ENCODE results near the gene NUP42. TPM values are rescaled to one million over a fixed set of nuclear protein-coding genes. Genes with fewer than 3 reads are reported as not detected.
"Not testable (repeated sequence)": the region's sequence is repeated elsewhere in the genome, so short reads cannot be mapped to it uniquely, and the experiment has no call there.

The NUP42 gene
- total RNA-seq, 1 donor from 2014 or later = 51.9 TPM

GRCh38 chr7:23184291-23184690 lies 2.4 kb downstream of the NUP42 start:
- peak; percentile 20 for DNase-seq
- peak overlapping the region; percentile 51 for H3K27ac Mint-ChIP-seq
- H3K27me3 Mint-ChIP-seq = no peaks in the 10 kb centered on the region
- peak overlapping the region; percentile 94 for H3K4me3 Mint-ChIP-seq
- peaks cover 31% of the 10 kb centered on the region for H3K36me3 Mint-ChIP-seq (ENCODE audit: low read depth)
- peaks cover 33% of the 10 kb centered on the region for H3K4me1 Mint-ChIP-seq
- no peaks in the 10 kb centered on the region for H3K9me3 Mint-ChIP-seq
- intact Hi-C loops (cut with micrococcal nuclease) = loop anchor here (5.0 to 10.0 kb wide), 6 partner anchors 97 to 1757 kb away; partner anchors contain the start of genes IGF2BP3, SP4 and TRA2A

DNA sequence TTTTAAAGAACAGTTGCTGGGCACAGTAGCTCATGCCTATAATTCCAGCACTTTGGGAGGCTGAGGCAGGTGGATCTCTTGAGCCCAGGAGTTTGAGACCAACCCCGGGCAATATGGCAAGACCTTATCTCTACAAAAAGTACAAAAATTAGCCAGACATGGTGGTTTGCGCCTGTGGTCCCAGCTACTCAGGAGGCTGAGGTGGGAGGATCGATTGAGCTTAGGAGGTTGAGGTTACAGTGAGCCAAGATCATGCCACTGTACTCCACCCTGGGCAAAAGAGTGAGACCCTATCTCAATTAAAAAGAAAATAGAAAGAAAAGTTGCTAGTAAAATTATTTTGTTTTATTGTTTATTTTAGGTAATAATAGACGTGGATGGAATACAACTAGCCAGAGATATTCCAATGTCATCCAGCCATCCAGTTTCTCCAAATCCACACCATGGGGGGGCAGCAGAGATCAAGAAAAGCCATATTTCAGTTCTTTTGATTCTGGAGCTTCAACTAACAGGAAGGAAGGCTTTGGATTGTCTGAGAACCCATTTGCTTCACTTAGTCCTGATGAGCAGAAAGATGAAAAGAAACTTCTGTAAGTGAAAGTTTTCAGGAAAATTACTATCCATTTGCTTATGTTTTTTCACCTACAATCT lies 3.0 kb downstream of the NUP42 start:
- intact Hi-C loops (cut with micrococcal nuclease) = loop anchor here (5.0 to 10.0 kb wide), 6 partner anchors 98 to 1758 kb away; partner anchors contain the start of genes IGF2BP3, SP4 and TRA2A
- DNase-seq = peak; percentile 68

DNA sequence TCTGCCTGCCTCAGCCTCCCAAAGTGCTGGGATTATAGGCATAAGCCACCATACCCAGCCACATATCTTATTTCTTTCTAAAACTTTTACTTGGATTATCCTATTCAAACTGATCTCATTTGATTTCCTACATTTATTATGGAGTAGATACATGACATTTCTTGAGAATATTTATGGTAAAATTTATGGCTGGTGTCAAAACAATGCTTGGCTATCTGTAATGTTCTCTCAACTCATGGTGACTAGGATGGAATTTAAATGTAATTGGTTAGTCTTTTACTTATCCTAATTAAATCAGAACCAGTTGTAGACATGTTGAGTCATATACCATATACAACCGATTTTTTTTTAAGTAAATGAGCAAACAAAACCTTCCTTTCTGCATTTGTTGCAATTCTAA lies 4.1 kb downstream of the NUP42 start:
- peaks cover 40% of the 10 kb centered on the region for H3K36me3 Mint-ChIP-seq (ENCODE audit: low read depth)
- H3K4me3 Mint-ChIP-seq = no peak overlapping the region
- H3K27ac Mint-ChIP-seq = no peak overlapping the region
- no peak for DNase-seq
- H3K4me1 Mint-ChIP-seq = peaks cover 27% of the 10 kb centered on the region
- intact Hi-C loops (cut with micrococcal nuclease) = loop anchor here (10.0 kb wide), 1 partner anchor 331 kb away; no protein-coding TSS in a partner anchor
- no peaks in the 10 kb centered on the region for H3K27me3 Mint-ChIP-seq
- no peaks in the 10 kb centered on the region for H3K9me3 Mint-ChIP-seq

More for the DNA sequence above, 3.0 kb downstream of the NUP42 start:
- no peak overlapping the region for H3K4me3 Mint-ChIP-seq
- H3K36me3 Mint-ChIP-seq (ENCODE audit: low read depth) = peaks cover 34% of the 10 kb centered on the region
- H3K9me3 Mint-ChIP-seq = no peaks in the 10 kb centered on the region
- no peaks in the 10 kb centered on the region for H3K27me3 Mint-ChIP-seq
- H3K27ac Mint-ChIP-seq = no peak overlapping the region
- peaks cover 33% of the 10 kb centered on the region for H3K4me1 Mint-ChIP-seq

DNA sequence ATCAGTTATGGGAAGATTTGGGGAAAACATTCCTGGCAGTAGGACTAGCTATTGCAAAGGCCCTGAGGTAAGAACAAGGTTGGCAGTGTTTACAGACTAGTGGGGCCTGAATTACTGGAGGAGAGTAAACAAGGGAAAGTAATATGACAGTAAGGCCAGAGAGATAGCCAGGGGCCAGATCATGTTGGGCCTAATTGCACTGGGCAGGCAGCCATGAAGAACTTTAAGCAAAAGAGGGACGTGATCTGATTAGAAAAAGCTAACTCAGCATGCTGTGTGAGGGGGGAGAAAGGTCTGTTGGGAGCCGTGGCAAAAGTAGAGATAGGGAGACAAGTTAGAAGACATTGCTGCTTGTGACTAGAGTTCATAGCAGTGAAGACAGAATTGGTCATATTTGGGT lies 9.2 kb downstream of the NUP42 start:
- H3K4me3 Mint-ChIP-seq = no peak overlapping the region
- peaks cover 38% of the 10 kb centered on the region for H3K36me3 Mint-ChIP-seq (ENCODE audit: low read depth)
- intact Hi-C loops (cut with micrococcal nuclease) = no loop called here
- H3K27me3 Mint-ChIP-seq = no peaks in the 10 kb centered on the region
- peak; percentile 40 for DNase-seq
- no peaks in the 10 kb centered on the region for H3K9me3 Mint-ChIP-seq
- no peak overlapping the region for H3K27ac Mint-ChIP-seq
- H3K4me1 Mint-ChIP-seq = peaks cover 3% of the 10 kb centered on the region

DNA sequence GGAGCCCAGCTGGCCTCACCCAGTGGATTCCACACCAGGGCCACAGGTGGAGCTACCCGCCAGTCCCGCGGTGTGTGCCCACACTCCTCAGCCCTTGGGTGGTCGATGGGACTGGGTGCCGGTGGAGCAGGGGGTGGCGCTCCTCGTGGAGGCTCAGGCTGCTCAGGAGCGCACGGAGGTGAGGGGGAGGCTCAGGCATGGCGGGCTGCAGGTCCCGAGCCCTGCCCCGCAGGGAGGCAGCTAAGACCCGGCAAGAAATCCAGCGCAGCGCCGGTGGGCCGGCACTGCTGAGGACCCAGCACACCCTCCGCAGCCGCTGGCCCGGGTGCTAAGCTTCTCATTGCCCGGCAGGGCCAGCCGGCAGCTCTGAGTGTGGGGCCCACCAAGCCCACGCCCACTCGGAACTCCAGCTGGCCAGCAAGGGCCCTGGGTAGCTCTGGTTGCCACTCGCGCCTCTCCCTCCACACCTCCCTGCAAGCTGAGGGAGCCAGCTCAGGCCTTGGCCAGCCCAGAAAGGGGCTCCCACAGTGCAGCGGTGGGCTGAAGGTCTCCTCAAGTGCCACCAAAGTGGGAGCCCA lies 11.9 kb downstream of the NUP42 start:
- H3K27ac Mint-ChIP-seq; H3K9me3 Mint-ChIP-seq; H3K4me1 Mint-ChIP-seq; DNase-seq; H3K27me3 Mint-ChIP-seq; intact Hi-C loops (cut with micrococcal nuclease); H3K4me3 Mint-ChIP-seq: not testable (repeated sequence)
- peaks cover 43% of the 10 kb centered on the region for H3K36me3 Mint-ChIP-seq (ENCODE audit: low read depth)

GRCh38 chr7:23196306-23196705 lies 14.5 kb downstream of the NUP42 start:
- intact Hi-C loops (cut with micrococcal nuclease) = no loop called here
- H3K36me3 Mint-ChIP-seq (ENCODE audit: low read depth) = peaks cover 41% of the 10 kb centered on the region

DNA sequence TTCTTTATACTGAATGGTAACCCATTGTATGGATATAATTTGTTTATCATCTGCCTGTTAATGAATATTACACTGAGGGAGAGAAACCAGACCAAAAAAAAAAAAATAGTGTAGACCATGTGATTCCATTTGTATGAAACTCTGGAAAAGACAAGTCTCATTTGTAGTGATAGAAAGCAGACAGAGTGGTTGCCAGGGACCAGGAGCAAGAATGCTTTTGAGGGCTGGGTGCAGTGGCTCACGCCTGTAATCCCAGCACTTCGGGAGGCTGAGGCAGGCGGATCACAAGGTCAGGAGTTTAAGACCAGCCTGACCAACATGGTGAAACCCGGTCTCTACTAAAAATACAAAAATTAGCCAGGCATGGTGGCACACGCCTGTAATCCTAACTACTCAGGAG lies 15.9 kb downstream of the NUP42 start:
- H3K9me3 Mint-ChIP-seq; H3K4me3 Mint-ChIP-seq; H3K27ac Mint-ChIP-seq; DNase-seq; H3K4me1 Mint-ChIP-seq; H3K27me3 Mint-ChIP-seq; intact Hi-C loops (cut with micrococcal nuclease): not testable (repeated sequence)
- peaks cover 44% of the 10 kb centered on the region for H3K36me3 Mint-ChIP-seq (ENCODE audit: low read depth)

More at GRCh38 chr7:23196306-23196705, 14.5 kb downstream of the NUP42 start:
- no peak for DNase-seq
- Mint-ChIP-seq H3K4me1 (peaks cover 2% of the 10 kb centered on the region), H3K4me3 (no peak overlapping the region), H3K9me3 (no peaks in the 10 kb centered on the region), H3K27me3 (no peaks in the 10 kb centered on the region), H3K27ac (no peak overlapping the region)

DNA sequence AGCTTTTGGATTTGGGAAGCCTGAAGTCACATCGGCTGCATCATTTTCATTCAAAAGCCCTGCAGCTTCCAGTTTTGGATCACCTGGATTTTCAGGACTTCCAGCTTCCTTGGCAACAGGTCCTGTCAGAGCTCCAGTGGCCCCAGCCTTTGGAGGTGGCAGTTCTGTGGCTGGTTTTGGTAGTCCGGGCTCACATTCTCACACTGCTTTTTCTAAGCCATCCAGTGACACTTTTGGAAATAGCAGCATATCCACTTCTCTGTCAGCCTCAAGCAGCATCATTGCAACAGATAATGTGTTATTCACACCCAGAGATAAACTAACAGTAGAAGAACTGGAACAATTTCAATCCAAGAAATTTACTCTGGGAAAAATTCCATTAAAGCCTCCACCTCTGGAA lies 18.5 kb downstream of the NUP42 start:
- intact Hi-C loops (cut with micrococcal nuclease) = no loop called here
- no peak for DNase-seq
- no peak overlapping the region for H3K27ac Mint-ChIP-seq
- peaks cover 6% of the 10 kb centered on the region for H3K27me3 Mint-ChIP-seq
- no peaks in the 10 kb centered on the region for H3K9me3 Mint-ChIP-seq
- no peak overlapping the region for H3K4me3 Mint-ChIP-seq
- peaks cover 2% of the 10 kb centered on the region for H3K4me1 Mint-ChIP-seq
- H3K36me3 Mint-ChIP-seq (ENCODE audit: low read depth) = peaks cover 53% of the 10 kb centered on the region

DNA sequence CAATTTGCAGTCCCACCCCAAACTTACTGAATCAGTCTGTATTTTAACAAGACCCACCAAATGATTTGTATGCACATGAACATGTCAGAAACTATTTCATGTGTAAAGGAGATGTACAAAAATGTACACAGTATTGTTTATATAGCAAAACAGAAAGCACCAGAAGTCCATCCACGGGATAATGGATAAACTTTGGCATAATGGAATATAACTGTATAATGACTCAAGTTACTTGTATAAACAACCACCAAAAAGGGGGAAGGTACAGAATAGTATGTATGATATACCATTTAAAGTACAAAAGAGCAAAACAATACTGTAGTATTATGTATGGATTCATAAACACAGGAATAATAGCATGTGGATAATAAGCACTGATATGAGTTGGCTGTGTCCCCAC lies 22.4 kb downstream of the NUP42 start:
- H3K4me3 Mint-ChIP-seq = no peak overlapping the region
- no peak overlapping the region for H3K27ac Mint-ChIP-seq
- H3K27me3 Mint-ChIP-seq = peaks cover 31% of the 10 kb centered on the region
- DNase-seq = no peak
- no peaks in the 10 kb centered on the region for H3K9me3 Mint-ChIP-seq
- no peaks in the 10 kb centered on the region for H3K4me1 Mint-ChIP-seq
- intact Hi-C loops (cut with micrococcal nuclease) = no loop called here
- H3K36me3 Mint-ChIP-seq (ENCODE audit: low read depth) = peaks cover 43% of the 10 kb centered on the region

DNA sequence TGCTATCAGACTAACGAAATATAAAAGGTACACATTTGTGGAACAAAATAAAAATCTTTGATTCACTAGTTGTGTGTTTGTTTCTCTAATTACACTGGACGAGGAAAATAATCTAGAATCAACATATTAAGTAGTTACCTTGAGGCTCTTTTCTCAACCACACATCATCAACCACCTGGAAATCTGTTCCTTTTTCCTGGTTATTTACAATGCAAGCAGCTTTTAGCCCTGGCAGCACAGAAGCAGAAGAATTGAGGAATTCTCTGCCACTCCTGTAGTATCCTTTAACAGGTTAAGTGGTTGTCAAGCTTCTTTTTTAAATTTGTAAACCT lies 23.7 kb downstream of the NUP42 start:
- Mint-ChIP-seq H3K4me3 (peak overlapping the region; percentile 28), H3K9me3 (no peaks in the 10 kb centered on the region), H3K4me1 (no peaks in the 10 kb centered on the region), H3K27ac (no peak overlapping the region), H3K27me3 (peaks cover 31% of the 10 kb centered on the region), H3K36me3 (ENCODE audit: low read depth) (peaks cover 34% of the 10 kb centered on the region)
- intact Hi-C loops (cut with micrococcal nuclease) = no loop called here
- no peak for DNase-seq

DNA sequence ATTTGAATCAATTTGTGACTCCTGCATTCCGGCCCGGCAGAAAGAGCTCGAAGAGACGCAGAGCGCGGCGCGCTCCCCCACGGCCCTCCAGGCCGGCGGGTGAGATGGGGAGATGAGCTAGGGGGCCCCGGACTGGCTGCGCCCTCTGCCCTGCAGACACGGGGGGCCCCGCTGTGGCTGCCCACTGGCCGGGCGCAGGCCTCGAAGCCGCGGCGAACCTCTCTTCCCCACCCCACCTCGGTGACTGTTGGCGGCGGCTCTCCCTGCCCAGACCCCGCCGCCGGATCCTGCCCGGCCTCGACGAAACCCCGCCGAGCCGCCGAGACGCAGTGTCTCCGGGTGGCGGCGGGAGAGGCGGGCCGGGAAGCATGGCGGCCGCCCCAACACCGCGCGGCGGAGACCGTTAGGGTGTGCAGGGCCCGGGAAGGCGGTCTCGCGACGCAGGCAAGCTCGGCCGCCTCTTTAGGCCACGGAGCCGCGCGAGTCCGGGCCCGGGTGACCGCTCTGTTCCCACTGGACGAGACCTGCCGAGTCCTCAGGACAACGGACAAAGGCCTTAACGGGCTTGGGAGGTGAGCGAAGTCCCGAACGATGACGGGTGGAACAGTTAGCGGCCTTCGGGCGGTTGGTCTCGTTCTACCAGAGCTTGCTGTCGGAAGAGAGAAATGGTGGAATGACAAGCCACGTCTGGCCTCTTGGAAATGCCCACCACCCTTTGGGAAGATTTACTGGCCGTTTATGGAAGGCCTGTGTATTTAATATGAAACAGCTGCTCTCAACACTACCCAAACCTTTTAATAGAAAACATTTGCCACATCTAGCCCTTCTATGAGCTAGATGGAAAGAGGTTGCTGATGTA lies 24.3 kb downstream of the NUP42 start:
- intact Hi-C loops (cut with micrococcal nuclease) = no loop called here
- Mint-ChIP-seq H3K27ac (no peak overlapping the region), H3K36me3 (ENCODE audit: low read depth) (peaks cover 33% of the 10 kb centered on the region), H3K4me1 (no peaks in the 10 kb centered on the region), H3K4me3 (peak overlapping the region; percentile 28), H3K9me3 (no peaks in the 10 kb centered on the region), H3K27me3 (peaks cover 31% of the 10 kb centered on the region)
- no peak for DNase-seq

DNA sequence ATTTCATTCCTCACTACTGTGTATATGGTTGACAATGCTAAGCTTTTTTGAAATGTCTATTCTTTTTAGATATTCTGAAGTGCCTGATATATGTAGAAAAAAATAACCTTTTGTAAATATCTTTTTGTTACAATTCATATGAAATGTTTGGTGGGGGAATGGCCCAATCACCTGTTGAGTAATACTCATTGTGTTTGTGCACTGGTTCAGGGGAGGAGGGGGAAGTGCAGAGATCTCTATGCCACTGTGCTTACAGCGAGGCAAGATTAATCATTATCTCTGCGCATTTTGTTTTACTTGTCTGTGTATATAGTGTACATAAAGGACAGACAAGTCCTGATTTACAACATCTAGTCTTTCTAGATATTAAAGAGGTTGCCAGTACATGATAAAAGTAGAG lies 25.2 kb downstream of the NUP42 start:
- DNase-seq = no peak
- H3K36me3 Mint-ChIP-seq (ENCODE audit: low read depth) = peaks cover 26% of the 10 kb centered on the region
- intact Hi-C loops (cut with micrococcal nuclease) = no loop called here
- H3K4me3 Mint-ChIP-seq = no peak overlapping the region
- peaks cover 31% of the 10 kb centered on the region for H3K27me3 Mint-ChIP-seq
- no peaks in the 10 kb centered on the region for H3K4me1 Mint-ChIP-seq
- no peaks in the 10 kb centered on the region for H3K9me3 Mint-ChIP-seq
- H3K27ac Mint-ChIP-seq = no peak overlapping the region

GRCh38 chr7:23207884-23208283 lies 26.0 kb downstream of the NUP42 start:
- Mint-ChIP-seq H3K27ac (no peak overlapping the region), H3K36me3 (ENCODE audit: low read depth) (peaks cover 23% of the 10 kb centered on the region), H3K4me1 (no peaks in the 10 kb centered on the region), H3K9me3 (no peaks in the 10 kb centered on the region), H3K4me3 (no peak overlapping the region), H3K27me3 (peaks cover 36% of the 10 kb centered on the region)
- intact Hi-C loops (cut with micrococcal nuclease) = no loop called here
- DNase-seq = no peak

DNA sequence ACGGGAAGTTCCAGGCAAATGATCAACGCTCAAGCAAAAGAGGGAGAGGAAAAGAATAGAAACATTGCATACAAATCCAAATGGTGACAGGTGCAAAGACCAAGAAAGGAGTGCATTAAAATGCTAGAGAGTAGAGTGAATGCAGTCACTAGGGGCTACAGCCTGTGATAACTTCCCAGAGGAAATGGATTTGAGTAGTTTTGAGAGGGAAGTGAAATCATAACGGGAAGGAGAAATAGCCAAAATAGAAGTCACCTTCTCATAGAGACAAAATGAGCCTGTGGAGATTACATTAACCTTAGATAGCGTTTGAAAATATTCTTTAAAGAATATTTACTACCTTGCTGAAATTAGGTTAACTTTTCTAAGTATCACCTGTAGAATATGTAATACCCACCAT lies 26.5 kb downstream of the NUP42 start:
- H3K27me3 Mint-ChIP-seq = peaks cover 36% of the 10 kb centered on the region
- no peak overlapping the region for H3K27ac Mint-ChIP-seq
- no peak overlapping the region for H3K4me3 Mint-ChIP-seq
- H3K36me3 Mint-ChIP-seq (ENCODE audit: low read depth) = peaks cover 20% of the 10 kb centered on the region
- intact Hi-C loops (cut with micrococcal nuclease) = no loop called here
- no peaks in the 10 kb centered on the region for H3K4me1 Mint-ChIP-seq
- no peak for DNase-seq
- no peaks in the 10 kb centered on the region for H3K9me3 Mint-ChIP-seq

Data from activated CD4-positive, alpha-beta T cell treated with anti-CD3 and anti-CD28 coated beads, Interleukin-2, amount 10 ng/mL, durations not matched to agents 24 days and 14 days (primary cell).